ENCODE data around the gene ZNG1F.
"Not testable (repeated sequence)": the region's sequence is repeated elsewhere in the genome, so short reads cannot be mapped to it uniquely, and the experiment has no call there.

GRCh38 chr9:41082358-41082757, 106.8 kb downstream of the ZNG1F start:
- not testable (repeated sequence) for TF ChIP-seq CTCF, POLR2A (IDR thresholded peaks at IDR 0.05)

All from heart left ventricle (tissue), 13 donors.